GM13977 (cell line): ENCODE measurements around the gene GNAO1.

Source experiments
- DNase-seq: peaks from one replicate; pipeline ENCODE4 v3.0.0; 2012; ENCODE audit warnings: low spot score
- in situ Hi-C: fragments of 300-500 bp; cut with MboI; formaldehyde crosslinking; loops from one replicate; pipeline ENCODE4 v1.12.0; 2022; ENCODE audit warnings: low sequenced_read_pairs, low pct_unique_long_range_greater_than_20kb, mixed read lengths, inconsistent platforms; ENCODE audit not compliant: unreplicated experiment
- TF ChIP-seq, protein P1 (sequence below): IDR thresholded peaks from 2 replicates; pipeline ENCODE4 v1.5.1; 2012; ENCODE audit warnings: mild to moderate bottlenecking, control low read depth; ENCODE audit not compliant: insufficient read depth; ENCODE audit errors: extremely low read depth, missing control alignments

Gene GNAO1

DNA sequence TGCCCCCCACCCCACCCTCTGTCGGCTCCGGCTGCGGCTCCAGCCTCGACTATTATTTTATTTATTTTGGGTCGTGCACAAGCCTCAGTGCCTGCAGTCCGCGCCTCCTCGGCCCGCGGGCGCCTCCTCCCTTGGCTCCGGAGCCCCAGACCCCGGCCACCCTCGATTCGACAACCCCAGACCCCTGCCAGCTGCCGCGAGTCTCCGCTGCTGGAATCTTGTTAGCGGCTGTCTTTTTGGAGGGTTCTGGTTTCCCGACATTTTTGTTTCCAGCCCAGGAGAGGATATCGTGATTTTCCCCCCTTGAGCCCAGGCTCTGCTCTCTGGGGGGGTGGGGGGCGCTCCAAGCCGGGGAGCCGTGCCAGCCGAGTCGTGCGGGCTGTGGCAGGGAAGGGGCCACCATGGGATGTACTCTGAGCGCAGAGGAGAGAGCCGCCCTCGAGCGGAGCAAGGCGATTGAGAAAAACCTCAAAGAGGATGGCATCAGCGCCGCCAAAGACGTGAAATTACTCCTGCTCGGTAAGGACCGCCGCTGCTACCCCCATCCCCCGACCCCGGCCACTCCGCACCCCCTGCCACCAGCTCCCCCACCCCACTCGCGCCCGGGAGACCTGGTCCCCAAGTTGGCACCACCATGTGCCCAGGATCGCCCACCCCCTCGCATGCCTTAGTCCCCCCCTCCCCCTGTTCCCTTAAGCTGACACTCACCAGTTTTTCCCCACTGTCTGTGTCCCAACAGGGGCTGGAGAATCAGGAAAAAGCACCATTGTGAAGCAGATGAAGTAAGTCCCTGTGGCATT, 746 bp downstream of the GNAO1 start:
- in situ Hi-C loops: no loop called here
- TF ChIP-seq, protein P1, sequence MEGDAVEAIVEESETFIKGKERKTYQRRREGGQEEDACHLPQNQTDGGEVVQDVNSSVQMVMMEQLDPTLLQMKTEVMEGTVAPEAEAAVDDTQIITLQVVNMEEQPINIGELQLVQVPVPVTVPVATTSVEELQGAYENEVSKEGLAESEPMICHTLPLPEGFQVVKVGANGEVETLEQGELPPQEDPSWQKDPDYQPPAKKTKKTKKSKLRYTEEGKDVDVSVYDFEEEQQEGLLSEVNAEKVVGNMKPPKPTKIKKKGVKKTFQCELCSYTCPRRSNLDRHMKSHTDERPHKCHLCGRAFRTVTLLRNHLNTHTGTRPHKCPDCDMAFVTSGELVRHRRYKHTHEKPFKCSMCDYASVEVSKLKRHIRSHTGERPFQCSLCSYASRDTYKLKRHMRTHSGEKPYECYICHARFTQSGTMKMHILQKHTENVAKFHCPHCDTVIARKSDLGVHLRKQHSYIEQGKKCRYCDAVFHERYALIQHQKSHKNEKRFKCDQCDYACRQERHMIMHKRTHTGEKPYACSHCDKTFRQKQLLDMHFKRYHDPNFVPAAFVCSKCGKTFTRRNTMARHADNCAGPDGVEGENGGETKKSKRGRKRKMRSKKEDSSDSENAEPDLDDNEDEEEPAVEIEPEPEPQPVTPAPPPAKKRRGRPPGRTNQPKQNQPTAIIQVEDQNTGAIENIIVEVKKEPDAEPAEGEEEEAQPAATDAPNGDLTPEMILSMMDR: no peak
- peak; percentile 26 for DNase-seq

DNA sequence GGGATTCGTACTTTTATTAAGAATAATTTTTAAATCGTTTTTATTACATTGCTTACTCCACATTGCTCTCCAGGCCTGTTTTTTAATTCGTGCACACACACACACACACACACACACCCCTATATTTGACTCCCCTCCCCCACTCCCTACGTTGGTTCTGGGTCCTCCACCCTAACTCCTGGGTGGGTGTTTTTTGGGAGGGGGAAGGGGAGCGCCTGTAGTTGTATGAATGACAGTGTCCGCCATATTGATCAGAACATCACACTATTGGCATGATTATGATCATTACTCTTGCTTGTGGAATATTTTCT, 1.3 kb downstream of the GNAO1 start:
- TF ChIP-seq, protein P1: no peak

DNA sequence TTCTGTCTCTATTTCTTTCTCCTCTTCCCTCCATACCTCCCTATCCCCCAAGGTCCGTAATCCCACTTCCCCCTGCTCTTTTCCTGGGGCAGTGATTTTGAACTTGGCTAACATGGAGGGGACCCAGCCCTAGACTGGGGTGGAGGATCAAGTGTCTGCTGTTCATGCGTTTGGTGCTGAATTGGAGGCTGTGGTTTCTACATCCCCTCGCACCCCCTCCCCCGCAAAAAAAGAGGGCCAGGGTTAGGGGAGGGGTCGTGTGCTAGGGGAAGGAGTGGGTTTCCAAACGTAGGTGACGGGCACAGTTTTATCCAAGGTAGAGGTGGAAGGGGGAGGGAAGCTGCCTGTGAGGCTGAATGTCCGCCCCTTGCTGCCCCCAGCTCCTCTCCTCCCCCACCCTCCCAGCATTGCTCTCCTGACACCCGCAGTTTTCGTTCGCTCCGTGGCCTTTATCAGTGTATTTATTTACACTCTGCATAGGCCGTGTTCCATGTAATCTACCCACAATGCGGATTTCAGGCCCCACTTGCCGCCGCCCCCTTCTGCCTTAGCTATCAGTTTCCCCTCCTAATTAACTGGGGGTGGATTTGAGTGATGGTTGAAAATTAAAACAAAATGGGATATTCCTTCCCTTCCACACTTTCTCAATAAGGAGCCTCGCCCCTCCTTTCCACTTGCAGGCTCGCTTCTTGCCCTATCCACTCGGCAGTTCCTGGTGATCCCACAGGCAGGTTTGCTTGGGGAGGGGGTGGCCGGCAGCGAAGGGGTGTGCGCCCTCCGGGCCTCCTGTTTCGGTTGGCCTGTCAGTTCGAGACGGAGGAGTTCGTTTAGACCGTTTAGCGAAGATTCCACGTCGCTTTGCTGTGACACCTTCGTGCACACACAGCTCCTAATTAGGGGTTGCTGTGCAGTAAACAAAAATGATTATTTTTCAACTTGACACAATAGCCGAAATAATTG, 2.0 kb downstream of the GNAO1 start:
- DNase-seq: no peak
- TF ChIP-seq, protein P1: no peak
- in situ Hi-C loops: no loop called here

More for the DNA sequence above, 1.3 kb downstream of the GNAO1 start:
- no peak for DNase-seq
- in situ Hi-C loops: no loop called here

DNA sequence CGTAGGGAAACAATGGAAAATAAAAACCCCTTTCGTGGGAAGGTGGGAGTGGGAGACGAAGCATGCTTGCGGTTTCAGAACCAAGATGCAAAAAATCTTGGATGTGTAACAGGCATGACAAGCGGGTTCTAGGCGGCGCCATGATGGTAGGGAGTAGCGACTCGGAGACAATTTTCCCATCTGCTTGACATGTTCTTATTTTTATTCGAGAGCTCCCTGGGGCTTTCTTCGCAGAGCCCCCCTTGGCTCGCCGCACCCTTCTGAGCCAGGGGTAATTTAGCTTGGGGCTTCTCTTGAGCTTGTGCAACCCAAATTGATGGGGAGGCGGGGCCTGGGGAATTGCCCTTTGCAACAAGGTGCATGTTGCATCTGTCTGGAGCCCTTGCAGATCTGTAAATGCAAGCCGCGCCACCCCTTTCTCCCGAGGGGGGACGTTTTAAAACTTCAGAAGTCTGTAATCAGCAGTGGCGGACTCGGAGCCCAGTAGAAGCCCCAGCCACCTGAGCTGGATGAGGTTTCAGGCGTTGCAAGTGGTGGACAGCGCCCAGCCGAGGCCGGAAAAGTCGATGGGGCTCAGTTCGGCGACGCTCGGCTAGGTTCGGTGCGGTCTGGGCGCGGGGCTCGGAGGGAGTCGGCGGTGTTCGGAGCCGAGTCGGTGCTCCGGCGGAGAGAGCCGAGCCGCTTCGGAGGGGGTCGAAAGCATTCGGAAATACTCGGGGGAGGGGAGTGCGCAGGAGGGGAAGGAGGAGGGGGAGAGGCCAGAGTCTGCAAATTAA, 2.9 kb downstream of the GNAO1 start:
- in situ Hi-C loops: no loop called here
- TF ChIP-seq, protein P1: no peak
- DNase-seq: peak; percentile 64

DNA sequence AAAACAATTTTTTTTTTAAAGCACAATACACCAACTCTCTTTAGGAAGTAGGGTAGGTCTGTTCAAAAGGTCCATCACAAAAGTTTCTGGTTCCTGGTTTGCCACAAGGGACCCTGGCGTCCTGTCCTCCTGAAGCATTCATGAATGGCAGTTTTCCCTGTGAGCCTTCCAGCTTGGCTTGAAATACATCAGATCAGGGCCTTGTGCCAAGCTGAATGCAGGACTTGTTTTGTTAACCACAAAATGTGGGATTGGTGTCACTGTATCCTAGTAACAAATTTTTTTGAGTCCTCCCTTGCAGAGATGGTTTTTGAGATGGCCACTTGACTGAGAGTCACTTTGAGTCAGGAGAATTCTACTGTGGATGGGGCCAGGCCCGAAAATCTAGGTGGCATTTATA, 3.9 kb downstream of the GNAO1 start:
- in situ Hi-C loops: no loop called here
- DNase-seq: no peak

DNA sequence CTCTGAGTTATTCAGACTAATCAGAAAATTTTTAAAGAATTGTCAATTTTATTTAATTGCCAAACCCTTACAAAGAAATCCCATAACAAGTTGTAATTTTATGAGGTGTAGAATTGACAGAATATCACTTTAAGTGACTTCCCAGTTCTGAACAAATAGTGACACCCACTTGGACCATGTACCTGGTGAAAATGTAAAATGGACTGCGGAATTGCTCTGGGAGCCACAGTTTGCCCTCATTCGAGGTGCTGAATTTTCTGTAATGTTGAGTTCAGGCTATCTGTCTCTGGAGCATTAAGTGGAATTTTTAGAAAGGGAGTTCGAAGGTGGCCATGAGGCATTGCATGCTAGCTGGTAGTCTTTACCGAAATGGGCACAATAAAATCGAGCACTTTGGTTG, 5.1 kb downstream of the GNAO1 start:
- in situ Hi-C loops: no loop called here
- DNase-seq: no peak
- TF ChIP-seq, protein P1: no peak

More for the DNA sequence above, 3.9 kb downstream of the GNAO1 start:
- TF ChIP-seq, protein P1: no peak
